Astrocyte of the hippocampus (primary cell): ENCODE measurements around the gene KIF19.
A peak's percentile ranks its signal among the peaks of the same experiment; 100 is the strongest.
"Not testable (repeated sequence)": the region's sequence is repeated elsewhere in the genome, so short reads cannot be mapped to it uniquely, and the experiment has no call there.

Experiments used
- DNase-seq: peaks from one replicate; pipeline ENCODE4 v3.0.0; 2011; ENCODE audit warnings: low read depth, low spot score

The KIF19 gene

DNA sequence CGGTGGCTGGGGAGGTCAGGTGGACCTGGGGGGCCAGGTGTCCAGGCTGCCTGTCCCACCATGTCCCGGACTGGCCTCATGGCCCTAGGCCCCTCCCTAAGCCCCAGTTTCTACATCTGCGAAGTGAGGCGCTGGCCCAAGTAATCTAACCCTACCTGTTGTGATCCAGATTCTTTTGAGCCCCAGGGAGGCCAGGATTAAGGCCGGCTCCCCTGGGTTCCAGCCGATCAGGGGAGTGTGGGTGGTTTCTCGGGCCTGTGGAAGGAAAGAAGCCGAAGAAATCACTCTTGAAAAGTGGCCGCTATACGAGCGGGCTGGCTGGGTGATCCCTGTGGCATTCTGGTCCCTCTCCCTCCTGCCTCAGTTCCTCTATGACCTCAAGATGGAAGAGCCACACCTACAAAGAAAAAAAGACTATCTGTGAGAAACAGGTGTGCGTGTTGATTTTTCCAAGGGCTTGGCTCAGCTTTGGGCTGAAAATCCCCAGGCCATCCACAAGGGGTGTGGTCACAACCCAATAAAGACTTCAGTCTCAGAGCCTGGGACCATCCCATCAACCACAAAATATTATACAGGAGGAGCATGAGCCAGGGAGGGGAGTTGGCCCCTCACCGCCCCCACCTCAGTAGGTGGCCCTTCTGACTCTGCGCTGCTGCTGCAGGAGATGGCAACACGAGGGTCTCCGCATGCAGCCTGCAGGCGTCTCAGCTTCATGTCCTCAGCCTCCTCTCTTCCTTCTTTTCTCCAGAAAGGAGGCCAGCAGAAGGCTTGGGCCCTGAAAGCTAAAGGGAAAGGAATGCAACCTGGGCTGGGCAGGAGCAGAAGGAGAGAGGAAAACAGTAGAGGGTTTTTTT lies 61.6 kb downstream of the KIF19 start:
- DNase-seq: no peak

- DNase-seq: no peak
Measured at GRCh38 chr17:74389084-74389753, 63.2 kb downstream of the KIF19 start.

DNA sequence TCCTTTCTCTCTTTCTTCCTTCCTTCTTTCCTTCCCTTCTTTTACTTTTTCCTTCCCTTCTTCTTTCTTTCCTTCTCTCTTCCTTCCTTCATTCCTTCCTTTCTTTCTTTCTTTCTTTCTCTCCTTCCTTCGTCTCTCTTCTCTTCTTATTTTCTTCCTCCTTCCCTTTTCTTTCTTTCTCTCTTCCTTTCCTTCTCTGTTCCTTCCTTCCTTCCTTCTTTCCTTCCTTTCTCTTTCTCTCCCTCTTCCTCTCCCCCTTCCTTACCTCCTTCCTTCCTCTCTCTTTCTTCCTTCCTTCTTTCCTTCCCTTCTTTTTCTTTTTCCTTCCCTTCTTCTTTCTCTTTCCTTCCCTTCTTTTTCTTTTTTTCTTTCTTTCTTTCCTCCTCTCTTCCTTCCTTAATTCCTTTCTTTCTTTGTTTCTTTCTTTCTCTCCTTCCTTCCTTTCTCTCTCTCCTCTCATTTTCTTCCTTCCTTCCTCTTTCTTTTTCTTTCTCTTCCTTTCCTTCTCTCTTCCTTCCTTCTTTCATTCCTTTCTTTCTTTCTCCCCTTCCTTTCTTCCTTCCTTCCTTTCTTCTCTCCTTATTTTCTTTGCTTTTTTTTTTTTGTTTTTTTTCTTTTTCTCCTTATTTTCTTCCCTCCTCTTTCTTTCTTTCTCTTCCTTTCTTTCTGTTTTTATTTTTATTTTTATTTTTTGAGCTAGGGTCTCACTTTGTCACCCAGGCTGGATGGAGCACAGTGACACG lies 64.1 kb downstream of the KIF19 start:
- no peak for DNase-seq

GRCh38 chr17:74390680-74391653 lies 64.9 kb downstream of the KIF19 start:
- DNase-seq: no peak

DNA sequence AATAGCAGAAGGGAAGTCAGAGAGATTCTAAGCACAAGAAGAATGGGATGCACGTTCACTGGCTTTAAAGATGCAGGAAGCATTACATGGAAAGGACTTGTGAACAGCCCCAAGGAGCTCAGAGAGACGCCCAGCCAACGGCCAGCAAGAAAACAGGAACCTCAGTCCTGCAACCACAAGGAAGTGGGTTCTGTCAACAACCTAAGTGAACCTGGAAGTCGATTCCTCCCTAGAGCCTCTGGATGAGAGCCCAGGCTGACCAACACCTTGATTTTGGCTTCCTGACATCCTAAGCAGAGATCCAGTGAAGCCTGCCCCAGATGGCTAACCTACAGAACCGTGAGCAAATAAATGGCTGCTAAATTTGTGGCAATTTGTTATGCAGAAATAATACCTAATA lies 65.7 kb downstream of the KIF19 start:
- DNase-seq: no peak

DNA sequence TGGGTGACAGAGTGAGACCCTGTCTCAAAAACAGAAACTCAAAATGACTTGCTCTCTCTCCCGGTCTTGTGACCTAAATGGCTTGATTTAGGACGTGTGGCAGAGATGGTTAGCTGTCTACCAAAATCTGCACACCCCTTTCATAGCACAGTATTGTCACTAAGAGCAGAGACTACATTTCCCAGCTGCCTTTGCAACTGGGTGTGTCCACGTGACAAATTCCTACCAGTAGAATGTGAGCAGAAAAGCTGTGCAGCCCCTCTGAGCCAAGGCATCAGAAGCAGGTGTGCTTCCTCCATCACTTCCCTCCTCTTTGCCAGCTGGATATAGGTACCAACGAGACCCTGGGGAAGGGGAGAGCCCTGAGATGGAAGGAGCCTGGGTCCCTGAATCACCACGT lies 66.8 kb downstream of the KIF19 start:
- no peak for DNase-seq

- DNase-seq: peak; percentile 34
Measured at GRCh38 chr17:74393346-74393942, 67.4 kb downstream of the KIF19 start.

- no peak for DNase-seq
Measured at GRCh38 chr17:74394275-74394950, 68.4 kb downstream of the KIF19 start.

DNA sequence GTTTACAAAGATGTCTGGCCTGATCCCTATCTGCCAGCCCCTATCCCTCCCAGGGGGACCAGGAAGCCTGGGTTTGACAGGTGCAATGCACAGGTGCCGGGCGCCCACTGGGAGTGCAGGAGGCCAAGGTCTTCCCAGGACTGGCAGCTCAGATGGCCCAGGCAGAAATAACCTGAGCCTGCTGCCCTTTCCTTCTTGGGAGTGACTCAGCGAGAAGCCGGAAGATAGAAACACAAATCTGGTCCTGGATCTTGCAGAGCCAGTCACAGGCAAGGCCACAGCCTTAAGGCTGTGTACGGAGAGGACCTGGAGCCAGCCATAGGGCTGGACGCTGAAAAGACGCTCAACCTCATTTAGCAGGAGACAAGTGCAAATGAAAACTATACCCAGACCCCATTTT lies 69.0 kb downstream of the KIF19 start:
- no peak for DNase-seq

DNA sequence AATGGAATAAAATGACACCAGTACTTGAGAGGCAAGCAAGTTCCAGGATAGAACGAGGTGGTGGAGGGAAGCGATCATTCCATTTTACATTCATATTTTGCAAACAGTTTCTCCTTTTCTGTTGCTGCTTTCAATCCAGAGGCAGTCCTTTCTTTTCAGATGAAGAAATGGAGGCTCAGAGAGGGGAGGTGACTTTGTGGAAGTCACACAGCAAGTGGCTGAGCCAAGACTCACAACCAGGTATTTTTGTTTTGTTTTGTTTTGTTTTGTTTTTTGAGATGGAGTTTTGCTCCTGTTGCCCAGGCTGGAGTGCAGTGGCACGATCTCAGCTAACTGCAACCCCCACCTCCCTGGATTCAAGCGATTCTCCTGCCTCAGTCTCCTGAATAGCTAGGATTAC lies 70.5 kb downstream of the KIF19 start:
- no peak for DNase-seq

DNA sequence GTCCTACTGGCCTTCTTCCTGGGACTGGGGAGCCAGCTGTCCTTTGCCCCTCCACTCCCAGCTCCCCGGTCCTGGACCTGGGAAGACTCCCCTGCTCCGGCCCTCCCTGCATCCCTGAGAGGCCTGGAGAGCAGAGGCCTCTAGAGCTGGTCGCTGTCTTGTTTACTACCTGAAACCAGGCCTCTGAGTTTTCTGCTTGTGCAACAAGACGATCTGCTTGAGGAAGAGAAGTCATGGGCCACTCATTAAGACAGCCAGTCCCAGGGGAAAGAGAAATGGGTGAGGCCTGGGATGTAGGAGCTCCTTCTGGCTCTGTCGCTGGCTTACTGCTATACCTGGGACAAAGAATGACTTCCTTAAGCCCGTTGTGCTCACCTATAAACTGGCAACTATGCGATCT lies 76.0 kb downstream of the KIF19 start:
- no peak for DNase-seq

DNA sequence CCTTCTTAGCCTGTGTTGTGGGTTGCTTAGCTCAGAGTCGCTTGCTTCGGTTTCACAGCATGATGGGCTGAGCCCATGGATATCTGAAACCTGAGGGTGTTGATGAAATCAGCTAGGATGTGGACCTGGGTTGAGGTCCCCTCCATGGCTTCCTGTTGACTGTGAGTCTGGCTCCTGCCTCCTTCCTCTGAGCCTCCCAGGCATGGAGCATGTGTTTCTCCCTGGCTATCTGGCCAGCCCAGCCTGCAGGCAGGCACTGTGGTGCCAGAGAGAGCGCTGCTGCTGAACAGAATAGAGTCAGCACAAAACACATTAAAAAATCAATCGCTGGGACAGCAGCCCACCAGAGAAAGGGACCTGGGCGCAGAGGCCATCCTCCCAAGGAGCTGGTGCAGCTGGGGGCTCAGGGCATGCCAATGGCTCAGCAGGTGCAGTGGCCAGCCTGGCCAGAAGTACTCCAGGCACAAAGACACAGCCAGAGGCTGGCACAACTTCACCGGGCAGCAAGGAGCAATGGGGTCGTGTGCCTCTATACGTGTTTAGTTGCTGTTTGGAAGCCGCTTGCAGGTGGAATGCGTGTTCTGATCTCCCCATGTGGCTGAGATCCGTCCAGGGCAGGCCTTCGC lies 77.6 kb downstream of the KIF19 start:
- DNase-seq: no peak

- DNase-seq: no peak
Measured at GRCh38 chr17:74404218-74404617, 78.2 kb downstream of the KIF19 start.

GRCh38 chr17:74404789-74405188 lies 78.8 kb downstream of the KIF19 start:
- no peak for DNase-seq

GRCh38 chr17:74405311-74405710 lies 79.3 kb downstream of the KIF19 start:
- not testable (repeated sequence) for DNase-seq
